GM21717 (cell line): Measurements from ENCODE around the gene RAMP3.

ENCODE experiments used
- ATAC-seq: cut with Tn5 transposase; IDR thresholded peaks from one replicate; pipeline ENCODE4 v1.9.1; 2021; ENCODE audit warnings: mild to moderate bottlenecking, moderate library complexity; ENCODE audit not compliant: unreplicated experiment

Gene RAMP3

GRCh38 chr7:45219801-45220435, 62.3 kb downstream of the RAMP3 start:
- ATAC-seq = no peak

- no peak for ATAC-seq
Measured at GRCh38 chr7:45220846-45221618, 63.4 kb downstream of the RAMP3 start.

GRCh38 chr7:45221896-45222604, 64.5 kb downstream of the RAMP3 start:
- ATAC-seq = no peak

- no peak for ATAC-seq
Measured at GRCh38 chr7:45223078-45223477, 65.5 kb downstream of the RAMP3 start.

GRCh38 chr7:45223728-45224630, 66.4 kb downstream of the RAMP3 start:
- no peak for ATAC-seq

- ATAC-seq = no peak
Measured at GRCh38 chr7:45224832-45225231, 67.2 kb downstream of the RAMP3 start.

- no peak for ATAC-seq
Measured at GRCh38 chr7:45225311-45225947, 67.8 kb downstream of the RAMP3 start.

GRCh38 chr7:45225948-45226335, 68.4 kb downstream of the RAMP3 start:
- ATAC-seq = no peak

- no peak for ATAC-seq
Measured at GRCh38 chr7:45229156-45229920, 71.7 kb downstream of the RAMP3 start.

GRCh38 chr7:45230083-45230482, 72.5 kb downstream of the RAMP3 start:
- no peak for ATAC-seq

GRCh38 chr7:45230611-45231165, 73.1 kb downstream of the RAMP3 start:
- no peak for ATAC-seq

- ATAC-seq = no peak
Measured at GRCh38 chr7:45233249-45233775, 75.7 kb downstream of the RAMP3 start.
